GM12878 (cell line): Measurements from ENCODE around the gene FAP. TPM values are rescaled to one million over a fixed set of nuclear protein-coding genes. Genes with fewer than 3 reads are reported as not detected.

ENCODE experiments used
- ATAC-seq: fragments of 200-7000 bp; cut with Tn5 transposase; 3 replicates; pipeline ENCODE4 v1.9.1; 2020; ENCODE audit warnings: mild to moderate bottlenecking, moderate library complexity
- BruUV-seq: library from RNA; stranded (reverse); fragments of 400-500 nt; replicated peaks from 2 replicates; lab custom pipeline; 2021; lab: Mats Ljungman, UMichigan
- CTCF ChIA-PET: fragments of 300-600 bp; sonication (Branson Sonifier 250); formaldehyde crosslinking; extraction: SDS; loops from one replicate; lab custom pipeline; 2021; ENCODE audit warnings: inconsistent platforms; lab: Yijun Ruan, JAX
- POLR2A ChIA-PET: fragments of 350-600 bp; formaldehyde crosslinking; extraction: SDS; loops from one replicate; lab custom pipeline; 2021; ENCODE audit warnings: inconsistent platforms; lab: Charles Lee
- RAD21 ChIA-PET: fragments of 300-600 bp; sonication (Branson Sonifier 250); formaldehyde crosslinking; loops from one replicate; lab custom pipeline; 2023; ENCODE audit warnings: antibody characterized with exemption; ENCODE audit not compliant: unreplicated experiment; lab: Charles Lee
- SMC1A ChIA-PET: fragments of 300-600 bp; sonication (Branson Sonifier 250); formaldehyde crosslinking; loops from one replicate; lab custom pipeline; 2023; ENCODE audit not compliant: unreplicated experiment, uncharacterized antibody; lab: Charles Lee
- DNase-seq: peaks from one replicate; pipeline ENCODE4 v3.0.0-alpha.2; 2011; ENCODE audit warnings: low read depth, low spot score
- FAIRE-seq: peaks from 3 replicates; lab custom pipeline; 2011; peaks lifted over from hg19 to GRCh38; lab: Jason Lieb, UNC
- H2AFZ ChIP-seq: 2 replicates; pipeline ENCODE4 v1.6.0; 2011; ENCODE audit warnings: low read depth, low read length, control low read depth; ENCODE audit not compliant: control insufficient read depth
- H3K27ac ChIP-seq: 2 replicates; pipeline ENCODE4 v1.5.1; 2011; ENCODE audit warnings: control low read depth; ENCODE audit not compliant: control insufficient read depth, insufficient read depth
- H3K27me3 ChIP-seq, 2 experiments: replicated peaks in 1 of 2; 2 replicates each; pipeline versions ENCODE4 v1.6.0 to v1.6.1; 2011; ENCODE audit warnings: low read length in 1 of 2; ENCODE audit not compliant: control insufficient read depth in 2 of 2, insufficient read depth in 2 of 2
- H3K36me3 ChIP-seq, 2 experiments: 2 replicates each; pipeline ENCODE4 v1.5.1; 2011; ENCODE audit warnings: low read length in 1 of 2; ENCODE audit not compliant: control insufficient read depth in 2 of 2, insufficient read depth in 2 of 2
- H3K4me1 ChIP-seq: 2 replicates; pipeline ENCODE4 v1.6.1; 2011; ENCODE audit warnings: mild to moderate bottlenecking, low read length, moderate library complexity, mixed read lengths; ENCODE audit not compliant: control insufficient read depth, insufficient read depth
- H3K4me2 ChIP-seq: 2 replicates; pipeline ENCODE4 v1.6.0; 2011; ENCODE audit warnings: control low read depth; ENCODE audit not compliant: control insufficient read depth, insufficient read depth
- H3K4me3 ChIP-seq: fragments of 200-600 bp; sonication (generic); 2 replicates; pipeline ENCODE4 v1.5.1; 2016
- H3K79me2 ChIP-seq: 2 replicates; pipeline ENCODE4 v1.6.0; 2011; ENCODE audit warnings: low read length; ENCODE audit not compliant: control insufficient read depth, insufficient read depth
- H3K9ac ChIP-seq: 2 replicates; pipeline ENCODE4 v1.8.0; 2011; ENCODE audit warnings: low read length, control low read depth, mixed read lengths; ENCODE audit not compliant: control insufficient read depth, insufficient read depth
- H3K9me3 ChIP-seq: replicated peaks from 3 replicates; pipeline ENCODE4 v1.5.1; 2011; ENCODE audit warnings: mild to moderate bottlenecking, low read length; ENCODE audit not compliant: control insufficient read depth, insufficient read depth
- H4K20me1 ChIP-seq: 2 replicates; pipeline ENCODE4 v1.6.0; 2011; ENCODE audit not compliant: control insufficient read depth, insufficient read depth
- CREM ChIP-seq: IDR thresholded peaks from 2 replicates; pipeline ENCODE4 v1.6.1; 2014; ENCODE audit warnings: antibody characterized with exemption, low read depth
- NFIC ChIP-seq: IDR thresholded peaks from 2 replicates; pipeline ENCODE4 v1.6.1; 2012; ENCODE audit warnings: low read depth, mild to moderate bottlenecking, inconsistent platforms, low read length, moderate library complexity
- RAD51 ChIP-seq: fragments of 450-650 bp; IDR thresholded peaks from 2 replicates; pipeline ENCODE4 v1.6.1; 2016; ENCODE audit warnings: moderate library complexity, mild to moderate bottlenecking, inconsistent platforms
- RELA ChIP-seq: fragments of 450-650 bp; IDR thresholded peaks from 2 replicates; pipeline ENCODE4 v1.8.0; 2014; ENCODE audit warnings: borderline replicate concordance; ENCODE audit not compliant: partially characterized antibody
- SRF ChIP-seq, 2 experiments: IDR thresholded peaks; 2 replicates each; pipeline ENCODE4 v1.6.1; 2011; ENCODE audit warnings: low read depth in 2 of 2, low read length in 2 of 2, mild to moderate bottlenecking in 1 of 2, moderate library complexity in 1 of 2
- ZNF217 ChIP-seq: fragments of 450-650 bp; IDR thresholded peaks from 2 replicates; pipeline ENCODE4 v1.6.1; 2017; ENCODE audit warnings: antibody characterized with exemption, mild to moderate bottlenecking
- ZNF622 ChIP-seq: fragments of 450-650 bp; IDR thresholded peaks from 2 replicates; pipeline ENCODE4 v1.6.1; 2017; ENCODE audit warnings: mild to moderate bottlenecking, inconsistent platforms
- WGBS: methylation state at CpG from one replicate; pipeline ENCODE4 v1.1.6; 2016; ENCODE audit warnings: low lambda C conversion rate; ENCODE audit not compliant: insufficient replicate concordance, insufficient coverage; ENCODE audit errors: missing lambda C conversion rate; 5-methylcytosine and 5-hydroxymethylcytosine counted together
- in situ Hi-C: fragments of 300-500 bp; cut with MboI; formaldehyde crosslinking; loops from 9 replicates; pipeline ENCODE4 v1.14.3; 2018; ENCODE audit warnings: mixed read lengths
- intact Hi-C: fragments of 100-400 bp; cut with micrococcal nuclease; formaldehyde crosslinking; loops from one replicate; pipeline ENCODE4 v1.14.2; 2022; ENCODE audit not compliant: unreplicated experiment
- polyA plus RNA-seq, 11 experiments: library from polyadenylated mRNA; depleted of rRNA in 4 of 11; unstranded in 6 of 11; stranded (reverse) in 5 of 11; fragments of >200 nt; fragmentation: Nextera tagmentation in 4 of 11; fragmentation: Illumina TruSeq in 1 of 11; extraction: Ambion mirVana in 4 of 11; extraction: Trizol in 1 of 11; gene quantifications; 1 replicate in 1 of 11; 2 replicates in 10 of 11; pipeline versions ENCODE4 v1.2.1 to v1.2.3, GENCODE V29; 2011 to 2016; ENCODE audit warnings: inconsistent platforms in 2 of 11, missing spikeins in 2 of 11, low read depth in 1 of 11
- total RNA-seq, 4 experiments: library from RNA; depleted of rRNA in 3 of 4; stranded (reverse); fragments of >200 nt in 3 of 4; fragmentation: Illumina TruSeq in 1 of 4; extraction: Trizol in 1 of 4; gene quantifications; 2 replicates each; pipeline versions ENCODE4 v1.2.1 to v1.2.3, GENCODE V29; 2013 to 2021
- TF ChIP-seq, protein P1 (sequence below): fragments of 450-650 bp; formaldehyde crosslinking; IDR thresholded peaks from 2 replicates; pipeline ENCODE4 v1.4.0; 2022; ENCODE audit warnings: mild to moderate bottlenecking, moderate library complexity
- TF ChIP-seq, protein P2 (sequence below): fragments of 450-650 bp; IDR thresholded peaks from 2 replicates; pipeline ENCODE4 v1.6.1; 2017; ENCODE audit warnings: antibody characterized with exemption, mild to moderate bottlenecking, moderate library complexity
- TF ChIP-seq, protein P3 (sequence below): fragments of 450-650 bp; IDR thresholded peaks from 2 replicates; pipeline ENCODE4 v1.6.1; 2016; ENCODE audit warnings: mild to moderate bottlenecking

The FAP gene
- total and polyA plus RNA-seq, 10 of the 15 experiments (the other 5 are each of a cell fraction or from before 2014, with no cell fraction given) = 0.16 TPM; not detected in 9

DNA sequence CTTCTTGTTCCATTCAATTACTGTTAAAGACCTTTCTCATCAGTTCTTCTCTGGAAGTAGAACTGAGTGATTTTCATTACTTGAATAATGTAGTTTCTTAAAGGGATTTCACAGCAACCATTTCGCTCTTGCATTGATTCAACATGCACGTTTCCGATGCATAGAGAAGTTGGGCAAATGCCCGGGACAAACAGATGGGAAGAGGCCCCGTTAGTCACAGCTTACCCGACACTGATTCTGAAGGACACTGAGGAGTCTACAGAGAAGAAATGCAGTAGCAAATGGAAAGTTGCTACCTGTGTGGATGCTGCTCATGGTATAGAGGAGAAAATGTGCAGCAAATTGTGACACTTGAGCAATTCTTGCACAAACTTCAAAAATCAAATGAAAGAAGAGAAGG, 58.9 kb downstream of the FAP start:
- ATAC-seq (no peak), DNase-seq (no peak), FAIRE-seq (no peak)
- RAD21 ChIA-PET = interaction anchor here (1.1 kb wide), 1 partner anchor 475 kb away, joined by 3 read pairs; no protein-coding TSS in a partner anchor
- H4K20me1 ChIP-seq = no peaks in the 10 kb centered on the region
- H3K4me1 ChIP-seq = no peaks in the 10 kb centered on the region
- H3K4me2 ChIP-seq = no peak overlapping the region
- TF ChIP-seq CREM (no peak), SRF (IDR thresholded peaks at IDR 0.05; ENCODE audit: low read depth in 2 of 2, low read length in 2 of 2) (no peak), RELA (no peak), NFIC (no peak), ZNF622 (no peak), ZNF217 (no peak), RAD51 (no peak)
- TF ChIP-seq, protein P1, sequence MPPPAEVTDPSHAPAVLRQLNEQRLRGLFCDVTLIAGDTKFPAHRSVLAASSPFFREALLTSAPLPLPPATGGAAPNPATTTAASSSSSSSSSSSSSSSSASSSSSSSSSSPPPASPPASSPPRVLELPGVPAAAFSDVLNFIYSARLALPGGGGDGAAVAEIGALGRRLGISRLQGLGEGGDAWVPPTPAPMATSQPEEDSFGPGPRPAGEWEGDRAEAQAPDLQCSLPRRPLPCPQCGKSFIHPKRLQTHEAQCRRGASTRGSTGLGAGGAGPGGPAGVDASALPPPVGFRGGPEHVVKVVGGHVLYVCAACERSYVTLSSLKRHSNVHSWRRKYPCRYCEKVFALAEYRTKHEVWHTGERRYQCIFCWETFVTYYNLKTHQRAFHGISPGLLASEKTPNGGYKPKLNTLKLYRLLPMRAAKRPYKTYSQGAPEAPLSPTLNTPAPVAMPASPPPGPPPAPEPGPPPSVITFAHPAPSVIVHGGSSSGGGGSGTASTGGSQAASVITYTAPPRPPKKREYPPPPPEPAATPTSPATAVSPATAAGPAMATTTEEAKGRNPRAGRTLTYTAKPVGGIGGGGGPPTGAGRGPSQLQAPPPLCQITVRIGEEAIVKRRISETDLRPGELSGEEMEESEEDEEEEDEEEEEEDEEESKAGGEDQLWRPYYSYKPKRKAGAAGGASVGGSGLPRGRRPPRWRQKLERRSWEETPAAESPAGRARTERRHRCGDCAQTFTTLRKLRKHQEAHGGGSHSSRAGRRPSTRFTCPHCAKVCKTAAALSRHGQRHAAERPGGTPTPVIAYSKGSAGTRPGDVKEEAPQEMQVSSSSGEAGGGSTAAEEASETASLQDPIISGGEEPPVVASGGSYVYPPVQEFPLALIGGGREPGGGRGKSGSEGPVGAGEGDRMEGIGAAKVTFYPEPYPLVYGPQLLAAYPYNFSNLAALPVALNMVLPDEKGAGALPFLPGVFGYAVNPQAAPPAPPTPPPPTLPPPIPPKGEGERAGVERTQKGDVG (CRISPR knock-in tag) = no peak
- TF ChIP-seq, protein P2, sequence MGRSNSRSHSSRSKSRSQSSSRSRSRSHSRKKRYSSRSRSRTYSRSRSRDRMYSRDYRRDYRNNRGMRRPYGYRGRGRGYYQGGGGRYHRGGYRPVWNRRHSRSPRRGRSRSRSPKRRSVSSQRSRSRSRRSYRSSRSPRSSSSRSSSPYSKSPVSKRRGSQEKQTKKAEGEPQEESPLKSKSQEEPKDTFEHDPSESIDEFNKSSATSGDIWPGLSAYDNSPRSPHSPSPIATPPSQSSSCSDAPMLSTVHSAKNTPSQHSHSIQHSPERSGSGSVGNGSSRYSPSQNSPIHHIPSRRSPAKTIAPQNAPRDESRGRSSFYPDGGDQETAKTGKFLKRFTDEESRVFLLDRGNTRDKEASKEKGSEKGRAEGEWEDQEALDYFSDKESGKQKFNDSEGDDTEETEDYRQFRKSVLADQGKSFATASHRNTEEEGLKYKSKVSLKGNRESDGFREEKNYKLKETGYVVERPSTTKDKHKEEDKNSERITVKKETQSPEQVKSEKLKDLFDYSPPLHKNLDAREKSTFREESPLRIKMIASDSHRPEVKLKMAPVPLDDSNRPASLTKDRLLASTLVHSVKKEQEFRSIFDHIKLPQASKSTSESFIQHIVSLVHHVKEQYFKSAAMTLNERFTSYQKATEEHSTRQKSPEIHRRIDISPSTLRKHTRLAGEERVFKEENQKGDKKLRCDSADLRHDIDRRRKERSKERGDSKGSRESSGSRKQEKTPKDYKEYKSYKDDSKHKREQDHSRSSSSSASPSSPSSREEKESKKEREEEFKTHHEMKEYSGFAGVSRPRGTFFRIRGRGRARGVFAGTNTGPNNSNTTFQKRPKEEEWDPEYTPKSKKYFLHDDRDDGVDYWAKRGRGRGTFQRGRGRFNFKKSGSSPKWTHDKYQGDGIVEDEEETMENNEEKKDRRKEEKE = no peak
- TF ChIP-seq, protein P3, sequence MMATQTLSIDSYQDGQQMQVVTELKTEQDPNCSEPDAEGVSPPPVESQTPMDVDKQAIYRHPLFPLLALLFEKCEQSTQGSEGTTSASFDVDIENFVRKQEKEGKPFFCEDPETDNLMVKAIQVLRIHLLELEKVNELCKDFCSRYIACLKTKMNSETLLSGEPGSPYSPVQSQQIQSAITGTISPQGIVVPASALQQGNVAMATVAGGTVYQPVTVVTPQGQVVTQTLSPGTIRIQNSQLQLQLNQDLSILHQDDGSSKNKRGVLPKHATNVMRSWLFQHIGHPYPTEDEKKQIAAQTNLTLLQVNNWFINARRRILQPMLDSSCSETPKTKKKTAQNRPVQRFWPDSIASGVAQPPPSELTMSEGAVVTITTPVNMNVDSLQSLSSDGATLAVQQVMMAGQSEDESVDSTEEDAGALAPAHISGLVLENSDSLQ = no peak
- no peaks in the 10 kb centered on the region for H3K9me3 ChIP-seq
- H3K27ac ChIP-seq = no peak overlapping the region
- CTCF ChIA-PET = no interaction called here
- H3K9ac ChIP-seq = no peak overlapping the region
- SMC1A ChIA-PET = interaction anchor here (1.2 kb wide), 1 partner anchor 103 kb away, joined by 3 read pairs; no protein-coding TSS in a partner anchor
- no TSS peak for BruUV-seq
- intact Hi-C loops = no loop called here
- no peaks in the 10 kb centered on the region for H3K36me3 ChIP-seq
- POLR2A ChIA-PET = no interaction called here
- no peak overlapping the region for H3K4me3 ChIP-seq
- no peaks in the 10 kb centered on the region; a peak in 1 of 4 replicates for H3K27me3 ChIP-seq
- H2AFZ ChIP-seq = no peak overlapping the region
- H3K79me2 ChIP-seq = no peaks in the 10 kb centered on the region
- in situ Hi-C loops = no loop called here
- WGBS = 61% methylated on average over 6 of the region's 6 CpGs
